ENCODE results near the gene PPP1R13B.

- TF ChIP-seq SUZ12 (IDR thresholded peaks at IDR 0.05; ENCODE audit: extremely low read depth, insufficient read depth, insufficient read length) (no peak), YY1 (IDR thresholded peaks at IDR 0.05; ENCODE audit: insufficient read depth, insufficient read length) (no peak), ZNF274 (IDR thresholded peaks at IDR 0.05; ENCODE audit: low read depth, low read length) (no peak)
These were observed 121.5 kb downstream of the PPP1R13B start for GRCh38 chr14:103725739-103726395.
